CD4-positive, CD25-positive, alpha-beta regulatory T cell (primary cell): Measurements from ENCODE around the gene TTI1. TPM values are rescaled to one million over a fixed set of nuclear protein-coding genes. Genes with fewer than 3 reads are reported as not detected.

Experiments used
- ATAC-seq, 2 donors: fragments of 150-1000 bp; cut with Tn5 transposase; one replicate each; pipeline ENCODE4 v1.10.0; 2021; ENCODE audit warnings: low read depth in 2 of 2, moderate number of reproducible peaks in 2 of 2, moderate library complexity in 1 of 2
- DNase-seq, 3 donors: peaks; one replicate each; pipeline versions ENCODE4 v3.0.0 to v3.0.0-alpha.2; 2012 to 2022; ENCODE audit warnings: mixed read lengths in 1 of 3
- H3K27ac ChIP-seq: one replicate; pipeline ENCODE4 v1.7.0; 2013; ENCODE audit warnings: mild to moderate bottlenecking, low read length; ENCODE audit not compliant: insufficient read depth, poor library complexity, severe bottlenecking
- H3K27me3 ChIP-seq: one replicate; pipeline ENCODE4 v1.7.0; 2013; ENCODE audit warnings: low read length; ENCODE audit not compliant: control insufficient read depth, insufficient read depth
- H3K36me3 ChIP-seq: one replicate; pipeline ENCODE4 v1.7.0; 2013; ENCODE audit warnings: mild to moderate bottlenecking, low read length, moderate library complexity; ENCODE audit not compliant: control insufficient read depth, insufficient read depth
- H3K4me1 ChIP-seq: 2 replicates; pipeline ENCODE4 v1.7.0; 2013; ENCODE audit warnings: mild to moderate bottlenecking, low read length; ENCODE audit not compliant: insufficient read depth, control insufficient read depth, poor library complexity, severe bottlenecking
- H3K4me3 ChIP-seq: one replicate; pipeline ENCODE4 v1.7.0; 2013; ENCODE audit warnings: low read depth, mild to moderate bottlenecking, low read length, moderate library complexity
- H3K9me3 ChIP-seq, 2 experiments: 1 replicate in 1 of 2; 2 replicates in 1 of 2; pipeline ENCODE4 v1.7.0; 2013; ENCODE audit warnings: low read length in 2 of 2, mild to moderate bottlenecking in 1 of 2, moderate library complexity in 1 of 2; ENCODE audit not compliant: control insufficient read depth in 2 of 2
- H3K27ac Mint-ChIP-seq, 3 donors: one replicate each; pipeline ENCODE4 v1.8.0; 2020 to 2022; ENCODE audit warnings: mild to moderate bottlenecking in 3 of 3, mixed read lengths in 3 of 3, moderate library complexity in 2 of 3
- H3K27me3 Mint-ChIP-seq: one replicate; pipeline ENCODE4 v1.8.0; 2022; ENCODE audit warnings: mild to moderate bottlenecking, mixed read lengths
- H3K36me3 Mint-ChIP-seq: one replicate; pipeline ENCODE4 v1.8.0; 2020; ENCODE audit warnings: mixed read lengths
- H3K4me1 Mint-ChIP-seq, 4 donors: one replicate each; pipeline ENCODE4 v1.8.0; 2020 to 2022; ENCODE audit warnings: mixed read lengths in 4 of 4, mild to moderate bottlenecking in 1 of 4
- H3K4me3 Mint-ChIP-seq, 4 donors: one replicate each; pipeline ENCODE4 v1.8.0; 2020 to 2022; ENCODE audit warnings: mild to moderate bottlenecking in 4 of 4, mixed read lengths in 4 of 4, moderate library complexity in 3 of 4
- H3K9me3 Mint-ChIP-seq, 7 donors: one replicate each; pipeline ENCODE4 v1.8.0; 2020 to 2022; ENCODE audit warnings: mixed read lengths in 7 of 7, mild to moderate bottlenecking in 3 of 7, moderate library complexity in 2 of 7
- polyA plus RNA-seq, 4 donors: library from polyadenylated mRNA; unstranded; fragments of 300-500 nt; fragmentation: Illumina TruSeq; gene quantifications; one replicate each; pipeline ENCODE4 v1.2.3, GENCODE V29; 2021
- total RNA-seq: library from RNA; stranded (reverse); gene quantifications from one replicate; pipeline ENCODE4 v1.2.3, GENCODE V29; 2022

Gene TTI1
- total and polyA plus RNA-seq, 5 donors from 2014 or later: 15.2 to 21.2 (median 16.3) TPM

DNA sequence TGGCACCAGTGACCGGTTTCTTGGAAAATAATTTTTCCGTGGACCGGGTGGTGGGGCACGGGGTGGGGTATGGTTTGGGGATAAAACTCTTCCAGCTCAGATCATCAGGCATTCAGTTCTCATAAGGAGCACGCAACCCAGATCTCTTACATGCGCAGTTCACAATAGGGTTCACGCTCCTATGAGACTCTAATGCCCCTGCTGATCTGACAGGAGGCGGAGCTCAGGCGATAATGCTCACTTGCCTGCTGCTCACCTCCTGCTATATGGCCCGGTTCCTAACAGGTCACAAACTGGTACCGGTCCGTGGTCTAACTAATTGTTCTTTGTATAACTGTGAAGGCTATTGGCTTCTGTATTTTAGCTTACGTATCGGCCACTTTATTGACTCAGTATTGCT is 78.6 kb downstream of the TTI1 start:
- Mint-ChIP-seq H3K9me3 (no peaks in the 10 kb centered on the region), H3K4me3 (no peak overlapping the region), H3K36me3 (peaks cover 3% of the 10 kb centered on the region), H3K27me3 (peaks cover 13% of the 10 kb centered on the region), H3K27ac (no peak overlapping the region), H3K4me1 (no peaks in the 10 kb centered on the region)
- no peak overlapping the region for H3K4me3 ChIP-seq
- peaks cover 3% of the 10 kb centered on the region for H3K27me3 ChIP-seq
- no peaks in the 10 kb centered on the region for H3K36me3 ChIP-seq
- no peak for DNase-seq
- no peak overlapping the region for H3K27ac ChIP-seq
- no peak for ATAC-seq
- no peaks in the 10 kb centered on the region for H3K9me3 ChIP-seq
- no peaks in the 10 kb centered on the region for H3K4me1 ChIP-seq

DNA sequence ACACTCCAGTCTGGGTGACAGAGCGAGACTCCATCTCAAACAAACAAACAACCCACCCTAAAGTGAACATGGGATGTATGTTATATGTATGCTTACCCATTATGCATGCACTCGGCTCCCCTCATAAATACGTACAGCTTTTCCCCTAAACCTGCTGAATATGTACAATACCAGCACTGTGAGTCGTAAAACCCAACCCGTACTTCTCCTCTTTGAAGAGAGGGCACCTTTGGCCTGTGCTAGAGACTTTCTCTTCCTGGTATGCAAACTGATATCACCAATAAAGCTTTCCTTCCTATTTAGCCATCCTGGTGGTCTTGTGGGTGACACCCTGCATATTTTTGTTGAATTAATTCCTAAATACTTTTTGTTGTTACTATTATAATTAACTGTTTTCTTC is 79.1 kb downstream of the TTI1 start:
- H3K9me3 Mint-ChIP-seq: no peaks in the 10 kb centered on the region
- no peaks in the 10 kb centered on the region for H3K9me3 ChIP-seq
- ATAC-seq (no peak), DNase-seq (no peak)
- H3K4me3 Mint-ChIP-seq: no peak overlapping the region
- H3K27ac ChIP-seq: no peak overlapping the region
- H3K4me1 ChIP-seq: no peaks in the 10 kb centered on the region
- H3K36me3 ChIP-seq: no peaks in the 10 kb centered on the region
- H3K27me3 Mint-ChIP-seq: peaks cover 10% of the 10 kb centered on the region
- peaks cover 3% of the 10 kb centered on the region for H3K36me3 Mint-ChIP-seq
- H3K27me3 ChIP-seq: peaks cover 3% of the 10 kb centered on the region
- H3K4me3 ChIP-seq: no peak overlapping the region
- H3K27ac Mint-ChIP-seq: no peak overlapping the region
- H3K4me1 Mint-ChIP-seq: no peaks in the 10 kb centered on the region

DNA sequence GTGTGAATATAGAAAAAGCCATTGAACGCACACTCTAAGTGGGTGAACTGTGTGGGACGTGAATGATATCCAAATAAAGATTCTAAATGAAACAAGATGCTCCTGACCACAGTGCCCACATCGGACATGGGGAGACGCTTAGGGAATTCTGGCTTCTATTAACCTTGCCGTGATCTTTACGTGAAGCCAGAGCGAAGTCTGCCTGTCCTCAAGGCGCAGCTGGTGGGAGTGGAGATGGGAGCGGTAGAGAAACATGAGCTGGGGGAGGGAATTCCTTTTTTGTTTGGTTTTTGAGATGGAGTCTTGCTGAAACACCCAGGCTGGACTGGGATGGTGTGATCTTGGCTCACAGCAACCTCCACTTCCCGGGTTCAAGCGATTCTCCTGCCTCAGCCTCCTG is 84.3 kb downstream of the TTI1 start:
- no peaks in the 10 kb centered on the region for H3K27me3 ChIP-seq
- H3K4me3 ChIP-seq: no peak overlapping the region
- H3K36me3 ChIP-seq: no peaks in the 10 kb centered on the region
- H3K36me3 Mint-ChIP-seq: peaks cover 3% of the 10 kb centered on the region
- no peak for ATAC-seq
- no peaks in the 10 kb centered on the region for H3K4me1 ChIP-seq
- H3K27ac ChIP-seq: no peak overlapping the region
- peaks cover 0 to 9% (median 0%) of the 10 kb centered on the region in 7 donors for H3K9me3 Mint-ChIP-seq
- no peak overlapping the region for H3K4me3 Mint-ChIP-seq
- H3K4me1 Mint-ChIP-seq: no peaks in the 10 kb centered on the region
- H3K9me3 ChIP-seq: no peaks in the 10 kb centered on the region
- no peak for DNase-seq
- no peaks in the 10 kb centered on the region for H3K27me3 Mint-ChIP-seq
- peak overlapping the region in 1 of 3 donors; percentile 39 for H3K27ac Mint-ChIP-seq

DNA sequence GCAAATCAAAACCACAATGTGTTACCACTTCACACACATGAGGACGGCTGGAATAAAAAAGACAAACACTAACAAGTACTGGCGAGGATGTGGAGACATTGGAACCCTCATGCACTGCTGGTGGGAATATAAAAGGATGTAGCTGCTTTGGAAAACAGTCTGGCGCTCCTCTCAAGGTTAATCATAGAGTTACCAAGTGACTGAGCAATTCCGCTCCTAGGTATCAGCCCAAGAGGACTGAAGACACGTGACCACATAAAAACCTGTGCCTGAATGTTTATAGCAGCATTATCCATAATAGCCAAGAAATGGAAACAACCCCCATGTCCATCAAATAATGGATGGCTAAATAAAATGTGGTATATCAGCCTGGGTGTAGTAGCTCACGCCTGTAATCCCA is 85.3 kb downstream of the TTI1 start:
- Histone ChIP-seq H3K9me3 (no peaks in the 10 kb centered on the region), H3K36me3 (no peaks in the 10 kb centered on the region), H3K4me1 (no peaks in the 10 kb centered on the region), H3K4me3 (no peak overlapping the region), H3K27ac (no peak overlapping the region), H3K27me3 (no peaks in the 10 kb centered on the region)
- H3K36me3 Mint-ChIP-seq: no peaks in the 10 kb centered on the region
- ATAC-seq (no peak), DNase-seq (no peak)
- H3K9me3 Mint-ChIP-seq: peaks cover 0 to 9% (median 0%) of the 10 kb centered on the region in 7 donors
- H3K4me1 Mint-ChIP-seq: no peaks in the 10 kb centered on the region
- no peak overlapping the region for H3K27ac Mint-ChIP-seq
- H3K27me3 Mint-ChIP-seq: no peaks in the 10 kb centered on the region
- H3K4me3 Mint-ChIP-seq: no peak overlapping the region

DNA sequence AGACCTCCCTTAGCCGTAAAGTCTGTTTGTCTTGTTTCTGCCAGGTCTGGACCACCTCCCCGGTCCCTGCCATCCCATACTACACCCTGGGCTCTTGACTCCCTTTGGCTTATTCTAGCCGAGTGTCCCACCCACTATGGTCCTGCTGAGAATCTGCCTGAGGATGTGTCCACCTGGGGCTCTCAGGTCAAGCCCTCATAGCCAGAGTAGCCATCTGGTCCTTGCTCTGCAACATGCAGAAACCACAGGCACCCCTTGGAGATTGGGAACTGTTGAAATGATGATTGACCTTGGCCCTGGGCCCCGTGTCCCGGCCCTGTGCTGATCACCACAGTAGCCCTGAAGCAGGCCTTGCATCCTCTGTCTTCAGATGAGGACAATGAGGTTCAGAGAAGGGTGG is 86.3 kb downstream of the TTI1 start:
- Mint-ChIP-seq H3K27ac (no peak overlapping the region), H3K4me1 (no peaks in the 10 kb centered on the region), H3K4me3 (peak overlapping the region in 1 of 4 donors; percentile 17)

DNA sequence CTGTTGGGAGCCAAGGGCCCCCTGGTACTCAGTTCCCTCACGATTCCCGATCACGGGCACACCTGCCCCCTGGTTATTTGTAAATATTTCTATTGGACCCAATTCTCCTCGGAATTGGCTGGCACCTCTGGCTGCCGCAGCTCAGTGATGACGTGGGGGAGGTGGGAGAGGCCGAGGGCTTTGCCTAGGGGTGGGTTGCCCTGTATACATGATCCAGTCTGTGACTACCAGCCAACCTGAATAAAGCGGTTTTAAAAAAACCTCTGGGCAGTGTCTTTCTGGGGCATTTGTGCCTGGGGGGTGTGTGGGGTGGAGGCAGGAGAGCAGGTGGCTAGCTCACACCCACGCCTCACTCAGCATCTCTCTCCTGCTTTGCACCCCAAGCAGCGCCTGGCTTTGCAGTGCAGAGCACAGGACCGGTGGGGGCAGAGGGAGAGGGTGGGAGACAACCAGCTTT is 88.1 kb downstream of the TTI1 start:
- DNase-seq (no peak), ATAC-seq (no peak)
- Histone ChIP-seq H3K36me3 (no peaks in the 10 kb centered on the region), H3K4me3 (no peak overlapping the region), H3K4me1 (no peaks in the 10 kb centered on the region), H3K27ac (no peak overlapping the region), H3K9me3 (no peaks in the 10 kb centered on the region), H3K27me3 (no peaks in the 10 kb centered on the region)
- H3K27ac Mint-ChIP-seq: no peak overlapping the region
- H3K9me3 Mint-ChIP-seq: peaks cover 0 to 9% (median 0%) of the 10 kb centered on the region in 7 donors
- no peaks in the 10 kb centered on the region for H3K27me3 Mint-ChIP-seq
- H3K4me3 Mint-ChIP-seq: no peak overlapping the region
- H3K36me3 Mint-ChIP-seq: no peaks in the 10 kb centered on the region
- H3K4me1 Mint-ChIP-seq: no peaks in the 10 kb centered on the region

More for the DNA sequence above, 86.3 kb downstream of the TTI1 start:
- DNase-seq (no peak), ATAC-seq (no peak)
- Histone ChIP-seq H3K27me3 (no peaks in the 10 kb centered on the region), H3K27ac (no peak overlapping the region), H3K4me1 (no peaks in the 10 kb centered on the region), H3K9me3 (no peaks in the 10 kb centered on the region), H3K36me3 (no peaks in the 10 kb centered on the region), H3K4me3 (no peak overlapping the region)
- no peaks in the 10 kb centered on the region for H3K27me3 Mint-ChIP-seq
- H3K9me3 Mint-ChIP-seq: peaks cover 0 to 9% (median 0%) of the 10 kb centered on the region in 7 donors
- no peaks in the 10 kb centered on the region for H3K36me3 Mint-ChIP-seq

DNA sequence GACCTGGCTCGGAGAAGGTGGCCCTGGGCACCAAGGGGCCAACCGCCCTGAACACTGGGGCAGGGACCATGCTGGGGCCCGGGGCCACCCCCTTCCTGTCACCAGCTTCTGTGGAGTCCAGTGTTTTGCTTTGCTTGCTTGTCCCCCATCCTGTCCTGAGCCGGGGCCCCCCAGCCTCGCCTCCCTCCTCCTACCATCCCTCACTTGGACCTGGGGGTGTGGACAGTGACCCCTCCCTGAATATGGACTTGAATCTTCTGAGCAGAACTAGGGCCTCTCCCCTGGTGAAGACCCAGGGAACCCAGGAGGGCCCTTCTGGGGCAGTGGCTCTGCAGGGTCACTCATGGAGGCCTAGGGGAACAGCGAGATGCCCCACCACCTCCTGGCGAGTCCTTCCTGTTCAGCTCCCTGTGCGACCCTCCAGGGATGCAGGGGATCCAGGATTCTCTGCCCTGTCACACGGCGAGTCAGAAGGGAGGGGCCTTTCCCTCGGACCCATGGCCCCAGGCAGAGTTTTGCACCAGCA is 88.7 kb downstream of the TTI1 start:
- Mint-ChIP-seq H3K27me3 (no peaks in the 10 kb centered on the region), H3K9me3 (peaks cover 0 to 9% (median 0%) of the 10 kb centered on the region in 7 donors), H3K27ac (no peak overlapping the region), H3K4me1 (no peaks in the 10 kb centered on the region), H3K36me3 (no peaks in the 10 kb centered on the region), H3K4me3 (no peak overlapping the region)
- Histone ChIP-seq H3K27me3 (no peaks in the 10 kb centered on the region), H3K9me3 (no peaks in the 10 kb centered on the region), H3K4me1 (no peaks in the 10 kb centered on the region), H3K27ac (no peak overlapping the region), H3K4me3 (no peak overlapping the region), H3K36me3 (no peaks in the 10 kb centered on the region)
- no peak for ATAC-seq
- DNase-seq: no peak
